Measurements from ENCODE around the gene COIL. TPM values are rescaled to one million over a fixed set of nuclear protein-coding genes. Genes with fewer than 3 reads are reported as not detected.

The COIL gene
- total and polyA plus RNA-seq, 9 of the 15 experiments (the other 6 are each of a cell fraction or from before 2014, with no cell fraction given), result 23.9 to 41.3 (median 28.7) TPM

GRCh38 chr17:56896968-56897359 lies 63.9 kb downstream of the COIL start:
- intact Hi-C loops (cut with micrococcal nuclease), result no loop called here
- 93% methylated on average over 3 of the region's 4 CpGs for WGBS (ENCODE audit: insufficient coverage, low coverage, missing lambda C conversion rate)
- H3K4me1 ChIP-seq (replicated peaks in 1 of 2; ENCODE audit: control insufficient read depth in 2 of 2, insufficient read depth in 2 of 2, low read length in 2 of 2), result peaks cover 0 to 4% of the 10 kb centered on the region in 2 experiments; a peak in 1 of 5 replicates
- FAIRE-seq (no peak), ATAC-seq (no peak), DNase-seq (ENCODE audit: extremely low read depth in 1 of 4, low spot score in 3 of 4) (no peak)
- H3K9ac ChIP-seq (ENCODE audit: insufficient read depth in 1 of 2, low read depth in 2 of 2, low read length in 2 of 2), result no peak overlapping the region
- POLR2A ChIA-PET, result interaction anchor here (1.6 to 1.9 kb wide), 2 partner anchors 9 to 13 kb away, joined by 4 to 6 read pairs; no protein-coding TSS in a partner anchor
- no peak overlapping the region for H3K4me2 ChIP-seq (ENCODE audit: insufficient read depth, low read length)
- no TSS peak for BruUV-seq (replicated peaks)
- no peak overlapping the region for H2AFZ ChIP-seq (ENCODE audit: low read depth, low read length)
- no peaks in the 10 kb centered on the region for H3K79me2 ChIP-seq (ENCODE audit: control insufficient read depth, insufficient read depth, low read length)
- no peaks in the 10 kb centered on the region; the same call in none of the 2 replicates for H4K20me1 ChIP-seq (replicated peaks; ENCODE audit: control insufficient read depth, insufficient read depth, low read length)
- in situ Hi-C loops (cut with MboI), result no loop called here
- no peaks in the 10 kb centered on the region for H3K27me3 ChIP-seq (ENCODE audit: control insufficient read depth in 2 of 2, insufficient read depth in 2 of 2, low read length in 2 of 2)
- CTCF ChIA-PET (ENCODE audit: low intra/inter-chr PET ratio), result no interaction called here
- no peak overlapping the region for H3K27ac ChIP-seq (ENCODE audit: extremely low read depth, low read depth, low read length)
- H3K9me1 ChIP-seq (ENCODE audit: control insufficient read depth, insufficient read depth, low read length), result peaks cover 5% of the 10 kb centered on the region
- H3K4me3 ChIP-seq, result no peak overlapping the region
- H3K36me3 ChIP-seq (ENCODE audit: control insufficient read depth, insufficient read depth, low read length), result peaks cover 92% of the 10 kb centered on the region
- H3K9me3 ChIP-seq (replicated peaks; ENCODE audit: control insufficient read depth, insufficient read depth, low read depth, low read length), result no peaks in the 10 kb centered on the region
- TF ChIP-seq MITF (IDR thresholded peaks at IDR 0.05) (no peak), NKRF (IDR thresholded peaks at IDR 0.05; ENCODE audit: borderline replicate concordance) (no peak), NR3C1 (CRISPR knock-in tag; IDR thresholded peaks at IDR 0.05) (no peak), MAZ (CRISPR knock-in tag; conservative IDR thresholded peaks at IDR 0.05 in 1 of 2, IDR thresholded peaks at IDR 0.05 in 1 of 2) (no peak), ZNF184 (CRISPR knock-in tag; IDR thresholded peaks at IDR 0.05) (no peak), ZNF507 (tag; conservative IDR thresholded peaks at IDR 0.05) (no peak), ESRRA (IDR thresholded peaks at IDR 0.05; ENCODE audit: borderline replicate concordance, low read depth) (no peak), FOXK1 (CRISPR knock-in tag; IDR thresholded peaks at IDR 0.05; ENCODE audit: borderline replicate concordance) (no peak), CTCFL (IDR thresholded peaks at IDR 0.05; ENCODE audit: borderline replicate concordance, insufficient read depth, low read depth, low read length, poor library complexity, severe bottlenecking) (no peak)
